GM12878 (cell line): ENCODE measurements around the gene GMPPA. TPM values are rescaled to one million over a fixed set of nuclear protein-coding genes. Genes with fewer than 3 reads are reported as not detected.

Experiments
- ATAC-seq: fragments of 200-7000 bp; cut with Tn5 transposase; 3 replicates; pipeline ENCODE4 v1.9.1; 2020; ENCODE audit warnings: mild to moderate bottlenecking, moderate library complexity
- BruUV-seq: library from RNA; stranded (reverse); fragments of 400-500 nt; replicated peaks from 2 replicates; lab custom pipeline; 2021; lab: Mats Ljungman, UMichigan
- CTCF ChIA-PET: fragments of 300-600 bp; sonication (Branson Sonifier 250); formaldehyde crosslinking; extraction: SDS; loops from one replicate; lab custom pipeline; 2021; ENCODE audit warnings: inconsistent platforms; lab: Yijun Ruan, JAX
- POLR2A ChIA-PET: fragments of 350-600 bp; formaldehyde crosslinking; extraction: SDS; loops from one replicate; lab custom pipeline; 2021; ENCODE audit warnings: inconsistent platforms; lab: Charles Lee
- RAD21 ChIA-PET: fragments of 300-600 bp; sonication (Branson Sonifier 250); formaldehyde crosslinking; loops from one replicate; lab custom pipeline; 2023; ENCODE audit warnings: antibody characterized with exemption; ENCODE audit not compliant: unreplicated experiment; lab: Charles Lee
- SMC1A ChIA-PET: fragments of 300-600 bp; sonication (Branson Sonifier 250); formaldehyde crosslinking; loops from one replicate; lab custom pipeline; 2023; ENCODE audit not compliant: unreplicated experiment, uncharacterized antibody; lab: Charles Lee
- DNase-seq: peaks from one replicate; pipeline ENCODE4 v3.0.0-alpha.2; 2011; ENCODE audit warnings: low read depth, low spot score
- FAIRE-seq: peaks from 3 replicates; lab custom pipeline; 2011; peaks lifted over from hg19 to GRCh38; lab: Jason Lieb, UNC
- H2AFZ ChIP-seq: 2 replicates; pipeline ENCODE4 v1.6.0; 2011; ENCODE audit warnings: low read depth, low read length, control low read depth; ENCODE audit not compliant: control insufficient read depth
- H3K27ac ChIP-seq: 2 replicates; pipeline ENCODE4 v1.5.1; 2011; ENCODE audit warnings: control low read depth; ENCODE audit not compliant: control insufficient read depth, insufficient read depth
- H3K27me3 ChIP-seq, 2 experiments: replicated peaks in 1 of 2; 2 replicates each; pipeline versions ENCODE4 v1.6.0 to v1.6.1; 2011; ENCODE audit warnings: low read length in 1 of 2; ENCODE audit not compliant: control insufficient read depth in 2 of 2, insufficient read depth in 2 of 2
- H3K36me3 ChIP-seq, 2 experiments: 2 replicates each; pipeline ENCODE4 v1.5.1; 2011; ENCODE audit warnings: low read length in 1 of 2; ENCODE audit not compliant: control insufficient read depth in 2 of 2, insufficient read depth in 2 of 2
- H3K4me1 ChIP-seq: 2 replicates; pipeline ENCODE4 v1.6.1; 2011; ENCODE audit warnings: mild to moderate bottlenecking, low read length, moderate library complexity, mixed read lengths; ENCODE audit not compliant: control insufficient read depth, insufficient read depth
- H3K4me2 ChIP-seq: 2 replicates; pipeline ENCODE4 v1.6.0; 2011; ENCODE audit warnings: control low read depth; ENCODE audit not compliant: control insufficient read depth, insufficient read depth
- H3K4me3 ChIP-seq: fragments of 200-600 bp; sonication (generic); 2 replicates; pipeline ENCODE4 v1.5.1; 2016
- H3K79me2 ChIP-seq: 2 replicates; pipeline ENCODE4 v1.6.0; 2011; ENCODE audit warnings: low read length; ENCODE audit not compliant: control insufficient read depth, insufficient read depth
- H3K9ac ChIP-seq: 2 replicates; pipeline ENCODE4 v1.8.0; 2011; ENCODE audit warnings: low read length, control low read depth, mixed read lengths; ENCODE audit not compliant: control insufficient read depth, insufficient read depth
- H3K9me3 ChIP-seq: replicated peaks from 3 replicates; pipeline ENCODE4 v1.5.1; 2011; ENCODE audit warnings: mild to moderate bottlenecking, low read length; ENCODE audit not compliant: control insufficient read depth, insufficient read depth
- H4K20me1 ChIP-seq: 2 replicates; pipeline ENCODE4 v1.6.0; 2011; ENCODE audit not compliant: control insufficient read depth, insufficient read depth
- ASH2L ChIP-seq: fragments of 300-600, 200-600 bp; sonication (generic); IDR thresholded peaks from 2 replicates; pipeline ENCODE4 v1.6.1; 2017; ENCODE audit warnings: low read depth, mild to moderate bottlenecking, borderline replicate concordance
- HDAC2 ChIP-seq: fragments of 200-600 bp; sonication (generic); IDR thresholded peaks from 2 replicates; pipeline ENCODE4 v1.6.1; 2017
- NFIC ChIP-seq: IDR thresholded peaks from 2 replicates; pipeline ENCODE4 v1.6.1; 2012; ENCODE audit warnings: low read depth, mild to moderate bottlenecking, inconsistent platforms, low read length, moderate library complexity
- POLR2A ChIP-seq: IDR thresholded peaks from 2 replicates; pipeline ENCODE4 v1.6.1; 2011; ENCODE audit warnings: low read depth, mild to moderate bottlenecking, low read length
- RELA ChIP-seq: fragments of 450-650 bp; IDR thresholded peaks from 2 replicates; pipeline ENCODE4 v1.8.0; 2014; ENCODE audit warnings: borderline replicate concordance; ENCODE audit not compliant: partially characterized antibody
- TAF1 ChIP-seq: IDR thresholded peaks from 2 replicates; pipeline ENCODE4 v1.6.1; 2011; ENCODE audit warnings: mild to moderate bottlenecking, low read depth, low read length, borderline replicate concordance
- ZNF24 ChIP-seq: fragments of 450-650 bp; IDR thresholded peaks from 2 replicates; pipeline ENCODE4 v1.6.1; 2017; ENCODE audit warnings: antibody characterized with exemption, mild to moderate bottlenecking
- WGBS: methylation state at CpG from one replicate; pipeline ENCODE4 v1.1.6; 2016; ENCODE audit warnings: low lambda C conversion rate; ENCODE audit not compliant: insufficient replicate concordance, insufficient coverage; ENCODE audit errors: missing lambda C conversion rate; 5-methylcytosine and 5-hydroxymethylcytosine counted together
- in situ Hi-C: fragments of 300-500 bp; cut with MboI; formaldehyde crosslinking; loops from 9 replicates; pipeline ENCODE4 v1.14.3; 2018; ENCODE audit warnings: mixed read lengths
- intact Hi-C: fragments of 100-400 bp; cut with micrococcal nuclease; formaldehyde crosslinking; loops from one replicate; pipeline ENCODE4 v1.14.2; 2022; ENCODE audit not compliant: unreplicated experiment
- polyA plus RNA-seq, 11 experiments: library from polyadenylated mRNA; depleted of rRNA in 4 of 11; unstranded in 6 of 11; stranded (reverse) in 5 of 11; fragments of >200 nt; fragmentation: Nextera tagmentation in 4 of 11; fragmentation: Illumina TruSeq in 1 of 11; extraction: Ambion mirVana in 4 of 11; extraction: Trizol in 1 of 11; gene quantifications; 1 replicate in 1 of 11; 2 replicates in 10 of 11; pipeline versions ENCODE4 v1.2.1 to v1.2.3, GENCODE V29; 2011 to 2016; ENCODE audit warnings: inconsistent platforms in 2 of 11, missing spikeins in 2 of 11, low read depth in 1 of 11
- total RNA-seq, 4 experiments: library from RNA; depleted of rRNA in 3 of 4; stranded (reverse); fragments of >200 nt in 3 of 4; fragmentation: Illumina TruSeq in 1 of 4; extraction: Trizol in 1 of 4; gene quantifications; 2 replicates each; pipeline versions ENCODE4 v1.2.1 to v1.2.3, GENCODE V29; 2013 to 2021
- TF ChIP-seq, protein P1 (sequence below): fragments of 450-650 bp; formaldehyde crosslinking; IDR thresholded peaks from 2 replicates; pipeline ENCODE4 v1.4.0; 2020; ENCODE audit warnings: mild to moderate bottlenecking, moderate library complexity
- TF ChIP-seq, protein P2 (sequence below): fragments of 450-650 bp; IDR thresholded peaks from 2 replicates; pipeline ENCODE4 v1.6.1; 2017; ENCODE audit warnings: mild to moderate bottlenecking, moderate library complexity
- TF ChIP-seq, protein P3 (sequence below): fragments of 450-650 bp; formaldehyde crosslinking; IDR thresholded peaks from 2 replicates; pipeline ENCODE4 v1.4.0; 2022; ENCODE audit warnings: mild to moderate bottlenecking, moderate library complexity

GMPPA gene
- total and polyA plus RNA-seq, 10 of the 15 experiments (the other 5 are each of a cell fraction or from before 2014, with no cell fraction given), result 1.9 to 83.2 (median 45.0) TPM

DNA sequence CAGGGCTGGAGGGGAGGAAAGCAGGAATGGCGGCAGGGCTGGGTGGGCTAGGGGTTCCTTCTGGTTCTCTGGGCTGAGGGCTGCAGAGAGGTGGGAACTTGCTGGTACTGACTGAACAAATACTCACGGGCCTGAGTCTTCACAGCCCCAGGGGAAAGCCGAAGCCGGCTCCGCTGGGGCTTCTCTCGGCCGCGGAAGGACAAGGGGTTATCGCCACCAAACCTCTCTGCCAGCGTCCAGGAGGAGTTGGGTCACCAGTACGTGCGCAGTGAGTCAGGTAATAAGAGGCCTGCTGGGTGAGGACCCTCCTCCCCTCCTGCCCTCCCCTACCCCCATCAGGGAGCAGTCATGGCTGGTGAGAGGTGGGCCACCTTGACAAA is 13.5 kb upstream of the GMPPA start (continued):
- TF ChIP-seq, protein P1, sequence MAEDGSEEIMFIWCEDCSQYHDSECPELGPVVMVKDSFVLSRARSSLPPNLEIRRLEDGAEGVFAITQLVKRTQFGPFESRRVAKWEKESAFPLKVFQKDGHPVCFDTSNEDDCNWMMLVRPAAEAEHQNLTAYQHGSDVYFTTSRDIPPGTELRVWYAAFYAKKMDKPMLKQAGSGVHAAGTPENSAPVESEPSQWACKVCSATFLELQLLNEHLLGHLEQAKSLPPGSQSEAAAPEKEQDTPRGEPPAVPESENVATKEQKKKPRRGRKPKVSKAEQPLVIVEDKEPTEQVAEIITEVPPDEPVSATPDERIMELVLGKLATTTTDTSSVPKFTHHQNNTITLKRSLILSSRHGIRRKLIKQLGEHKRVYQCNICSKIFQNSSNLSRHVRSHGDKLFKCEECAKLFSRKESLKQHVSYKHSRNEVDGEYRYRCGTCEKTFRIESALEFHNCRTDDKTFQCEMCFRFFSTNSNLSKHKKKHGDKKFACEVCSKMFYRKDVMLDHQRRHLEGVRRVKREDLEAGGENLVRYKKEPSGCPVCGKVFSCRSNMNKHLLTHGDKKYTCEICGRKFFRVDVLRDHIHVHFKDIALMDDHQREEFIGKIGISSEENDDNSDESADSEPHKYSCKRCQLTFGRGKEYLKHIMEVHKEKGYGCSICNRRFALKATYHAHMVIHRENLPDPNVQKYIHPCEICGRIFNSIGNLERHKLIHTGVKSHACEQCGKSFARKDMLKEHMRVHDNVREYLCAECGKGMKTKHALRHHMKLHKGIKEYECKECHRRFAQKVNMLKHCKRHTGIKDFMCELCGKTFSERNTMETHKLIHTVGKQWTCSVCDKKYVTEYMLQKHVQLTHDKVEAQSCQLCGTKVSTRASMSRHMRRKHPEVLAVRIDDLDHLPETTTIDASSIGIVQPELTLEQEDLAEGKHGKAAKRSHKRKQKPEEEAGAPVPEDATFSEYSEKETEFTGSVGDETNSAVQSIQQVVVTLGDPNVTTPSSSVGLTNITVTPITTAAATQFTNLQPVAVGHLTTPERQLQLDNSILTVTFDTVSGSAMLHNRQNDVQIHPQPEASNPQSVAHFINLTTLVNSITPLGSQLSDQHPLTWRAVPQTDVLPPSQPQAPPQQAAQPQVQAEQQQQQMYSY (CRISPR knock-in tag), result no peak
- TF ChIP-seq NFIC, result no peak

DNA sequence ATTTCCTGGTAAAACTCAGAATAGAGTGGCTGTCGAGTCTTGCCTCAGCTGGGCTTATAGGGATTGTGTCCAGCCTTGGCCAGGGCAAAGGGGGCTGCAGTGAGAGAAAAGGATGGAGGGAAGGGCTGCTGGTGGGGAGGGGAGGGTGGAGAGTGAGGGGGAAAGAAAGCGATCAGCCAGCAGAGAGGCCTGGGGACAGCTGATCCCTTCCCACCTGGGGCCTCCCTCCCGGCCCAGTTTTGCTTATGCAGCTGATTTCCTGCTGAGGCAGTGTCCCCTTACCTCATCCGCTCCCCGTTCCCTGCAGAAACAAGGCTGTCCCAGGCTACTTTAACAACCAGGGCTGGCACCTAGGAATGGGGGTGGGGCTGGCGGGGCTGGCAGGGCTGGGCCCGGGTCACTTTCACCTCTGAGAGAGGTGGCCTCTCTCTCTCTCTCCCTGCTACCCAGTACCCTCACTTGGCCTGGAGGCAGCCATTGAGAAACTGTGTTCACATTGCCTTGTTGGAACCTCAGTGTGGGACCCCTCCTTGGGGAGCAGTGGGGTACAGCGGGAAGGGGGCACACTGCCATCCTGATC is 12.2 kb upstream of the GMPPA start:
- no TSS peak for BruUV-seq
- POLR2A ChIA-PET, result interaction anchor here (1.3 kb wide), 1 partner anchor 9 kb away, joined by 3 read pairs; a partner anchor contains a TSS
- Histone ChIP-seq H4K20me1 (no peaks in the 10 kb centered on the region), H3K4me3 (no peak overlapping the region), H3K27ac (no peak overlapping the region), H3K79me2 (no peaks in the 10 kb centered on the region), H3K4me1 (no peaks in the 10 kb centered on the region), H3K4me2 (no peak overlapping the region), H3K9me3 (no peaks in the 10 kb centered on the region), H3K36me3 (no peaks in the 10 kb centered on the region), H2AFZ (no peak overlapping the region), H3K9ac (no peak overlapping the region), H3K27me3 (peaks cover 9 to 17% of the 10 kb centered on the region in 2 experiments)
- ATAC-seq, result no peak
- intact Hi-C loops (no loop called here), in situ Hi-C loops (no loop called here)
- no peak for DNase-seq
- WGBS, result 21% methylated on average over 8 of the region's 8 CpGs
- CTCF ChIA-PET, result interaction anchor here (0.7 to 1.5 kb wide), 4 partner anchors 9 to 84 kb away, joined by 3 to 5 read pairs (median 4); a partner anchor contains a TSS
- no peak for FAIRE-seq
- TF ChIP-seq HDAC2, result no peak
- no peak for TF ChIP-seq TAF1
- TF ChIP-seq, protein P2, sequence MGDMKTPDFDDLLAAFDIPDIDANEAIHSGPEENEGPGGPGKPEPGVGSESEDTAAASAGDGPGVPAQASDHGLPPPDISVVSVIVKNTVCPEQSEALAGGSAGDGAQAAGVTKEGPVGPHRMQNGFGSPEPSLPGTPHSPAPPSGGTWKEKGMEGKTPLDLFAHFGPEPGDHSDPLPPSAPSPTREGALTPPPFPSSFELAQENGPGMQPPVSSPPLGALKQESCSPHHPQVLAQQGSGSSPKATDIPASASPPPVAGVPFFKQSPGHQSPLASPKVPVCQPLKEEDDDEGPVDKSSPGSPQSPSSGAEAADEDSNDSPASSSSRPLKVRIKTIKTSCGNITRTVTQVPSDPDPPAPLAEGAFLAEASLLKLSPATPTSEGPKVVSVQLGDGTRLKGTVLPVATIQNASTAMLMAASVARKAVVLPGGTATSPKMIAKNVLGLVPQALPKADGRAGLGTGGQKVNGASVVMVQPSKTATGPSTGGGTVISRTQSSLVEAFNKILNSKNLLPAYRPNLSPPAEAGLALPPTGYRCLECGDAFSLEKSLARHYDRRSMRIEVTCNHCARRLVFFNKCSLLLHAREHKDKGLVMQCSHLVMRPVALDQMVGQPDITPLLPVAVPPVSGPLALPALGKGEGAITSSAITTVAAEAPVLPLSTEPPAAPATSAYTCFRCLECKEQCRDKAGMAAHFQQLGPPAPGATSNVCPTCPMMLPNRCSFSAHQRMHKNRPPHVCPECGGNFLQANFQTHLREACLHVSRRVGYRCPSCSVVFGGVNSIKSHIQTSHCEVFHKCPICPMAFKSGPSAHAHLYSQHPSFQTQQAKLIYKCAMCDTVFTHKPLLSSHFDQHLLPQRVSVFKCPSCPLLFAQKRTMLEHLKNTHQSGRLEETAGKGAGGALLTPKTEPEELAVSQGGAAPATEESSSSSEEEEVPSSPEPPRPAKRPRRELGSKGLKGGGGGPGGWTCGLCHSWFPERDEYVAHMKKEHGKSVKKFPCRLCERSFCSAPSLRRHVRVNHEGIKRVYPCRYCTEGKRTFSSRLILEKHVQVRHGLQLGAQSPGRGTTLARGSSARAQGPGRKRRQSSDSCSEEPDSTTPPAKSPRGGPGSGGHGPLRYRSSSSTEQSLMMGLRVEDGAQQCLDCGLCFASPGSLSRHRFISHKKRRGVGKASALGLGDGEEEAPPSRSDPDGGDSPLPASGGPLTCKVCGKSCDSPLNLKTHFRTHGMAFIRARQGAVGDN, result no peak
- TF ChIP-seq, protein P3, sequence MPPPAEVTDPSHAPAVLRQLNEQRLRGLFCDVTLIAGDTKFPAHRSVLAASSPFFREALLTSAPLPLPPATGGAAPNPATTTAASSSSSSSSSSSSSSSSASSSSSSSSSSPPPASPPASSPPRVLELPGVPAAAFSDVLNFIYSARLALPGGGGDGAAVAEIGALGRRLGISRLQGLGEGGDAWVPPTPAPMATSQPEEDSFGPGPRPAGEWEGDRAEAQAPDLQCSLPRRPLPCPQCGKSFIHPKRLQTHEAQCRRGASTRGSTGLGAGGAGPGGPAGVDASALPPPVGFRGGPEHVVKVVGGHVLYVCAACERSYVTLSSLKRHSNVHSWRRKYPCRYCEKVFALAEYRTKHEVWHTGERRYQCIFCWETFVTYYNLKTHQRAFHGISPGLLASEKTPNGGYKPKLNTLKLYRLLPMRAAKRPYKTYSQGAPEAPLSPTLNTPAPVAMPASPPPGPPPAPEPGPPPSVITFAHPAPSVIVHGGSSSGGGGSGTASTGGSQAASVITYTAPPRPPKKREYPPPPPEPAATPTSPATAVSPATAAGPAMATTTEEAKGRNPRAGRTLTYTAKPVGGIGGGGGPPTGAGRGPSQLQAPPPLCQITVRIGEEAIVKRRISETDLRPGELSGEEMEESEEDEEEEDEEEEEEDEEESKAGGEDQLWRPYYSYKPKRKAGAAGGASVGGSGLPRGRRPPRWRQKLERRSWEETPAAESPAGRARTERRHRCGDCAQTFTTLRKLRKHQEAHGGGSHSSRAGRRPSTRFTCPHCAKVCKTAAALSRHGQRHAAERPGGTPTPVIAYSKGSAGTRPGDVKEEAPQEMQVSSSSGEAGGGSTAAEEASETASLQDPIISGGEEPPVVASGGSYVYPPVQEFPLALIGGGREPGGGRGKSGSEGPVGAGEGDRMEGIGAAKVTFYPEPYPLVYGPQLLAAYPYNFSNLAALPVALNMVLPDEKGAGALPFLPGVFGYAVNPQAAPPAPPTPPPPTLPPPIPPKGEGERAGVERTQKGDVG (CRISPR knock-in tag), result no peak
- TF ChIP-seq POLR2A, result no peak
- TF ChIP-seq ASH2L, result no peak
- TF ChIP-seq RELA, result no peak
- no peak for TF ChIP-seq ZNF24
- SMC1A ChIA-PET, result no interaction called here
- RAD21 ChIA-PET, result no interaction called here
